HCT116 (cell line): ENCODE data around the gene MEGF8. TPM values are rescaled to one million over a fixed set of nuclear protein-coding genes. Genes with fewer than 3 reads are reported as not detected.

Source experiments
- ATAC-seq: fragments of 200-7000 bp; cut with Tn5 transposase; 2 replicates; pipeline ENCODE4 v1.9.1; 2020; ENCODE audit warnings: mild to moderate bottlenecking, moderate library complexity
- BruUV-seq: library from RNA; stranded (reverse); fragments of 400-500 nt; replicated peaks from 2 replicates; lab custom pipeline; 2021; lab: Mats Ljungman, UMichigan
- CTCF ChIA-PET: fragments of 300-600 bp; sonication (Branson Sonifier 250); formaldehyde crosslinking; loops from one replicate; lab custom pipeline; 2021; ENCODE audit warnings: antibody characterized with exemption; lab: Charles Lee
- POLR2A ChIA-PET: fragments of 300-600, 350-600 bp; sonication (Branson Sonifier 250); formaldehyde crosslinking; loops from one replicate; lab custom pipeline; 2021; ENCODE audit warnings: antibody characterized with exemption; lab: Charles Lee
- RAD21 ChIA-PET, 2 experiments: fragments of 300-600 bp; sonication (Branson Sonifier 250); formaldehyde crosslinking; loops; one replicate each; lab custom pipeline; 2023; ENCODE audit warnings: low total read pairs in 2 of 2; ENCODE audit not compliant: uncharacterized antibody in 2 of 2, unreplicated experiment in 2 of 2, low non-redundant PET in 1 of 2; lab: Charles Lee
- DNase-seq: peaks from one replicate; pipeline ENCODE4 v3.0.0-alpha.2; 2010; ENCODE audit warnings: low read depth, low spot score
- H2AFZ ChIP-seq: fragments of 200-600 bp; shearing (Covaris generic), sonication (generic); 2 replicates; pipeline ENCODE4 v1.6.1; 2017; ENCODE audit warnings: low read depth, mixed run types, mixed read lengths, antibody characterized with exemption, low read length; ENCODE audit not compliant: poor library complexity, severe bottlenecking
- H3K27ac ChIP-seq: 2 replicates; pipeline ENCODE4 v1.5.1; 2012; ENCODE audit warnings: low read depth, low read length
- H3K27me3 ChIP-seq: fragments of 200-600 bp; sonication (generic); 2 replicates; pipeline ENCODE4 v1.6.1; 2016; ENCODE audit warnings: mixed run types, low read length, mixed read lengths; ENCODE audit not compliant: insufficient read depth
- H3K36me3 ChIP-seq, 2 experiments: fragments of 200-500 bp in 1 of 2; fragments of 200-600 bp in 1 of 2; sonication (Bioruptor generic) in 1 of 2; sonication (generic) in 1 of 2; 2 replicates each; pipeline versions ENCODE4 v1.5.1 to v1.6.1; 2014 to 2016; ENCODE audit warnings: low read length in 2 of 2, inconsistent platforms in 1 of 2, mixed read lengths in 1 of 2, mixed run types in 1 of 2; ENCODE audit not compliant: insufficient read depth in 2 of 2, control insufficient read depth in 1 of 2
- H3K4me1 ChIP-seq, 2 experiments: fragments of 200-600 bp in 1 of 2; sonication (generic) in 1 of 2; 2 replicates each; pipeline versions ENCODE4 v1.5.1 to v1.6.1; 2012 to 2017; ENCODE audit warnings: low read length in 2 of 2, inconsistent platforms in 1 of 2, mild to moderate bottlenecking in 1 of 2, mixed read lengths in 1 of 2, mixed run types in 1 of 2, moderate library complexity in 1 of 2; ENCODE audit not compliant: insufficient read depth in 2 of 2, control insufficient read depth in 1 of 2
- H3K4me2 ChIP-seq: fragments of 200-600 bp; sonication (generic); 2 replicates; pipeline ENCODE4 v1.6.1; 2017; ENCODE audit warnings: mixed run types, low read length, mixed read lengths
- H3K4me3 ChIP-seq, 2 experiments: fragments of 200-600 bp in 1 of 2; sonication (generic) in 1 of 2; replicated peaks in 1 of 2; 2 replicates each; pipeline ENCODE4 v1.5.1; 2011 to 2016; ENCODE audit warnings: low read length in 2 of 2, control low read depth in 1 of 2, low read depth in 1 of 2, mild to moderate bottlenecking in 1 of 2, mixed read lengths in 1 of 2, mixed run types in 1 of 2
- H3K79me2 ChIP-seq: fragments of 200-600 bp; sonication (generic); 2 replicates; pipeline ENCODE4 v1.6.1; 2017; ENCODE audit warnings: mild to moderate bottlenecking, mixed run types, low read length, moderate library complexity, mixed read lengths; ENCODE audit not compliant: insufficient read depth
- H3K9ac ChIP-seq: fragments of 200-600 bp; sonication (generic); 2 replicates; pipeline ENCODE4 v1.6.1; 2016; ENCODE audit warnings: low read length, mixed read lengths
- H3K9me2 ChIP-seq: fragments of 200-600 bp; sonication (generic), shearing (Covaris generic); 2 replicates; pipeline ENCODE4 v1.6.1; 2017; ENCODE audit warnings: mixed run types, mild to moderate bottlenecking, moderate library complexity; ENCODE audit not compliant: insufficient read depth
- H3K9me3 ChIP-seq, 2 experiments: fragments of 200-500 bp in 1 of 2; fragments of 200-600 bp in 1 of 2; sonication (Bioruptor generic) in 1 of 2; sonication (generic) in 1 of 2; 2 replicates each; pipeline ENCODE4 v1.6.1; 2014 to 2017; ENCODE audit warnings: low read length in 2 of 2, mixed read lengths in 2 of 2, inconsistent platforms in 1 of 2, low read depth in 1 of 2, mild to moderate bottlenecking in 1 of 2, mixed run types in 1 of 2, moderate library complexity in 1 of 2; ENCODE audit not compliant: control insufficient read depth in 1 of 2, insufficient read depth in 1 of 2
- H4K20me1 ChIP-seq: fragments of 200-600 bp; sonication (generic), shearing (Covaris generic); 2 replicates; pipeline ENCODE4 v1.6.1; 2017; ENCODE audit warnings: mixed run types, mild to moderate bottlenecking, moderate library complexity; ENCODE audit not compliant: insufficient read depth
- CBX3 ChIP-seq: IDR thresholded peaks from 2 replicates; pipeline ENCODE4 v1.6.1; 2012; ENCODE audit warnings: low read depth
- CEBPB ChIP-seq: IDR thresholded peaks from 2 replicates; pipeline ENCODE4 v1.6.1; 2012; ENCODE audit warnings: low read depth
- EGR1 ChIP-seq: IDR thresholded peaks from 2 replicates; pipeline ENCODE4 v1.6.1; 2012; ENCODE audit warnings: low read depth
- ELF1 ChIP-seq: IDR thresholded peaks from 2 replicates; pipeline ENCODE4 v1.6.1; 2012; ENCODE audit warnings: low read depth, borderline replicate concordance
- EZH2 ChIP-seq: fragments of 200-600 bp; sonication (generic); IDR thresholded peaks from 2 replicates; pipeline ENCODE4 v1.6.1; 2017; ENCODE audit warnings: antibody characterized with exemption, mixed run types
- FOSL1 ChIP-seq: IDR thresholded peaks from 2 replicates; pipeline ENCODE4 v1.6.1; 2012; ENCODE audit warnings: low read depth
- JUND ChIP-seq: IDR thresholded peaks from 2 replicates; pipeline ENCODE4 v1.6.1; 2012
- SP1 ChIP-seq: IDR thresholded peaks from 2 replicates; pipeline ENCODE4 v1.6.1; 2012; ENCODE audit warnings: low read depth
- SRF ChIP-seq: IDR thresholded peaks from 2 replicates; pipeline ENCODE4 v1.6.1; 2012; ENCODE audit warnings: low read depth
- ZFX ChIP-seq: fragments of 450-650 bp; IDR thresholded peaks from 2 replicates; pipeline ENCODE4 v1.6.1; 2017
- intact Hi-C: fragments of 100-400 bp; cut with micrococcal nuclease; formaldehyde crosslinking; loops from 2 replicates; pipeline ENCODE4 v1.10.0; 2022
- total RNA-seq: library from RNA; stranded (reverse); gene quantifications from one replicate; pipeline ENCODE4 v1.2.1, GENCODE V29; 2021; ENCODE audit not compliant: unreplicated experiment
- TF ChIP-seq, protein P1 (sequence below): IDR thresholded peaks from 2 replicates; pipeline ENCODE4 v1.6.1; 2012; ENCODE audit warnings: low read depth
- TF ChIP-seq, protein P2 (sequence below): IDR thresholded peaks from 2 replicates; pipeline ENCODE4 v1.6.1; 2011; ENCODE audit warnings: mild to moderate bottlenecking, low read length, moderate library complexity; ENCODE audit not compliant: insufficient replicate concordance; ENCODE audit errors: extremely low read depth
- TF ChIP-seq, protein P3 (sequence below): IDR thresholded peaks from 2 replicates; pipeline ENCODE4 v1.6.1; 2012

The MEGF8 gene
- total RNA-seq, 1 experiment from 2014 or later: 24.0 TPM

DNA sequence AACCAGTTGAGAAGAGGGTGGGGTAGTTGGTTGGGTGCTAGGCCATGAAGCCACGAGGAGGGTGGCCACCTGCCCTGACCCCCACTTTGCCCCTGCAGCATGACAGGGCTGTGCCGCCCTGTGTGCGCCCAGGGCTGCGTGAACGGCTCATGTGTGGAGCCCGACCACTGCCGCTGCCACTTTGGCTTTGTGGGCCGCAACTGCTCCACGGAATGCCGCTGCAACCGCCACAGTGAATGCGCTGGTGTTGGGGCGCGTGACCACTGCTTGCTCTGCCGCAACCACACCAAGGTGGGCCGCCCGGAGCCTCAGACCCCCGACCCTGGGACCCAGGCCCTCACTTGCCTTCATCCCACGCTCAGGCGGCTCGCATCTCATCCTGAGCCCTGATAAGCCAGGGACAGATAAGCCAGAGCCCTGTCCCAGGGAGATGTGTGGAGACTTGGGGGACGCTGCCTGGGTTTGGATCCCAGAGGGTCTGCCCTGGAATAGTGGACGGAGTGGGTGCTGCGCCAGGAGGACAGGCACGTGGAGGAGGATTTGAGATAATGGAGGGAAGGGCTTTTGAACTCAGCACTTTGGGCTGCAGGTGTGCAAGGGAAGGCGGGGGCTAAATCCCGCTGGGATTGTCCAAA, 44.1 kb downstream of the MEGF8 start (continued):
- TF ChIP-seq, protein P1, sequence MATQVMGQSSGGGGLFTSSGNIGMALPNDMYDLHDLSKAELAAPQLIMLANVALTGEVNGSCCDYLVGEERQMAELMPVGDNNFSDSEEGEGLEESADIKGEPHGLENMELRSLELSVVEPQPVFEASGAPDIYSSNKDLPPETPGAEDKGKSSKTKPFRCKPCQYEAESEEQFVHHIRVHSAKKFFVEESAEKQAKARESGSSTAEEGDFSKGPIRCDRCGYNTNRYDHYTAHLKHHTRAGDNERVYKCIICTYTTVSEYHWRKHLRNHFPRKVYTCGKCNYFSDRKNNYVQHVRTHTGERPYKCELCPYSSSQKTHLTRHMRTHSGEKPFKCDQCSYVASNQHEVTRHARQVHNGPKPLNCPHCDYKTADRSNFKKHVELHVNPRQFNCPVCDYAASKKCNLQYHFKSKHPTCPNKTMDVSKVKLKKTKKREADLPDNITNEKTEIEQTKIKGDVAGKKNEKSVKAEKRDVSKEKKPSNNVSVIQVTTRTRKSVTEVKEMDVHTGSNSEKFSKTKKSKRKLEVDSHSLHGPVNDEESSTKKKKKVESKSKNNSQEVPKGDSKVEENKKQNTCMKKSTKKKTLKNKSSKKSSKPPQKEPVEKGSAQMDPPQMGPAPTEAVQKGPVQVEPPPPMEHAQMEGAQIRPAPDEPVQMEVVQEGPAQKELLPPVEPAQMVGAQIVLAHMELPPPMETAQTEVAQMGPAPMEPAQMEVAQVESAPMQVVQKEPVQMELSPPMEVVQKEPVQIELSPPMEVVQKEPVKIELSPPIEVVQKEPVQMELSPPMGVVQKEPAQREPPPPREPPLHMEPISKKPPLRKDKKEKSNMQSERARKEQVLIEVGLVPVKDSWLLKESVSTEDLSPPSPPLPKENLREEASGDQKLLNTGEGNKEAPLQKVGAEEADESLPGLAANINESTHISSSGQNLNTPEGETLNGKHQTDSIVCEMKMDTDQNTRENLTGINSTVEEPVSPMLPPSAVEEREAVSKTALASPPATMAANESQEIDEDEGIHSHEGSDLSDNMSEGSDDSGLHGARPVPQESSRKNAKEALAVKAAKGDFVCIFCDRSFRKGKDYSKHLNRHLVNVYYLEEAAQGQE: no peak
- TF ChIP-seq CBX3: no peak
- TF ChIP-seq, protein P2, sequence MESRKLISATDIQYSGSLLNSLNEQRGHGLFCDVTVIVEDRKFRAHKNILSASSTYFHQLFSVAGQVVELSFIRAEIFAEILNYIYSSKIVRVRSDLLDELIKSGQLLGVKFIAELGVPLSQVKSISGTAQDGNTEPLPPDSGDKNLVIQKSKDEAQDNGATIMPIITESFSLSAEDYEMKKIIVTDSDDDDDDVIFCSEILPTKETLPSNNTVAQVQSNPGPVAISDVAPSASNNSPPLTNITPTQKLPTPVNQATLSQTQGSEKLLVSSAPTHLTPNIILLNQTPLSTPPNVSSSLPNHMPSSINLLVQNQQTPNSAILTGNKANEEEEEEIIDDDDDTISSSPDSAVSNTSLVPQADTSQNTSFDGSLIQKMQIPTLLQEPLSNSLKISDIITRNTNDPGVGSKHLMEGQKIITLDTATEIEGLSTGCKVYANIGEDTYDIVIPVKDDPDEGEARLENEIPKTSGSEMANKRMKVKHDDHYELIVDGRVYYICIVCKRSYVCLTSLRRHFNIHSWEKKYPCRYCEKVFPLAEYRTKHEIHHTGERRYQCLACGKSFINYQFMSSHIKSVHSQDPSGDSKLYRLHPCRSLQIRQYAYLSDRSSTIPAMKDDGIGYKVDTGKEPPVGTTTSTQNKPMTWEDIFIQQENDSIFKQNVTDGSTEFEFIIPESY: no peak

DNA sequence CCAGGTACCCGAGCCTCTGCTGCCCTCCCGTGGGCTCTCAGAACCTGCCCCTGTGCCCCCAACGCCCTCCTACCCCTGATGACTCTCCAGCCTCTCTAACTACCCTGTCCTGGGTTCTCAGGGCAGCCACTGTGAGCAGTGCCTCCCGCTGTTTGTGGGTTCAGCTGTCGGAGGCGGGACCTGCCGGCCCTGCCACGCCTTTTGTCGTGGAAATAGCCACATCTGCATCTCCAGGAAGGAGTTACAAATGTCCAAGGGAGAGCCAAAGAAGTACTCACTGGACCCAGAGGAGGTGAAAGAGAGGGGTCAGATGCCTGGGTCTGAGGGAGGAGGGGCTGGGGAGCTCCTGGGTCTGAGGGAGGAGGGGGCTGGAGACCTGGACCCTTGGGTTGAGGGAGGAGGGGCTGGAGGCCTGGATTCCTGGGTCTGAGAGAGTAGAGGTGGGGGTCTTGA, 44.7 kb downstream of the MEGF8 start:
- no peak for TF ChIP-seq SRF
- no peak for TF ChIP-seq EZH2
- TF ChIP-seq CEBPB: no peak
- TF ChIP-seq, protein P3, sequence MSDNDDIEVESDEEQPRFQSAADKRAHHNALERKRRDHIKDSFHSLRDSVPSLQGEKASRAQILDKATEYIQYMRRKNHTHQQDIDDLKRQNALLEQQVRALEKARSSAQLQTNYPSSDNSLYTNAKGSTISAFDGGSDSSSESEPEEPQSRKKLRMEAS: no peak
- no peak for TF ChIP-seq EGR1
- TF ChIP-seq FOSL1: no peak
- TF ChIP-seq JUND: no peak
- no peak for TF ChIP-seq ELF1
- TF ChIP-seq, protein P1: no peak
- TF ChIP-seq ZFX: no peak
- no peak for TF ChIP-seq SP1
- no peaks in the 10 kb centered on the region for H3K4me1 ChIP-seq
- no peak overlapping the region for H2AFZ ChIP-seq
- H4K20me1 ChIP-seq: no peaks in the 10 kb centered on the region
- H3K27me3 ChIP-seq: no peaks in the 10 kb centered on the region
- ATAC-seq (peak; percentile 33; the same call in 1 of the 2 replicates), DNase-seq (no peak)
- POLR2A ChIA-PET: no interaction called here
- H3K4me3 ChIP-seq: no peak overlapping the region
- H3K4me2 ChIP-seq: no peak overlapping the region
- BruUV-seq: no TSS peak
- RAD21 ChIA-PET: no interaction called here
- CTCF ChIA-PET: interaction anchor here (1.0 kb wide), 1 partner anchor 124 kb away, joined by 4 read pairs; no protein-coding TSS in a partner anchor
- H3K79me2 ChIP-seq: no peaks in the 10 kb centered on the region
- H3K9me2 ChIP-seq: no peaks in the 10 kb centered on the region
- intact Hi-C loops: no loop called here
- H3K27ac ChIP-seq: no peak overlapping the region
- no peaks in the 10 kb centered on the region for H3K36me3 ChIP-seq
- no peaks in the 10 kb centered on the region for H3K9me3 ChIP-seq
- no peak overlapping the region for H3K9ac ChIP-seq
